Astrocyte of the cerebellum (primary cell): ENCODE measurements around the gene MAOA.

Source experiments
- DNase-seq: peaks from one replicate; pipeline ENCODE4 v3.0.0-alpha.2; 2011; ENCODE audit warnings: low read depth
- H3K4me3 ChIP-seq: 2 replicates; pipeline ENCODE4 v1.5.1; 2011; ENCODE audit warnings: mild to moderate bottlenecking, low read depth, low read length, moderate library complexity
- in situ Hi-C: cut with HindIII; loops from 2 replicates; pipeline ENCODE4 v1.10.0; 2017; ENCODE audit warnings: low sequenced_read_pairs
- TF ChIP-seq, protein P1 (sequence below): IDR thresholded peaks from 2 replicates; pipeline ENCODE4 v1.5.1; 2012; ENCODE audit warnings: low read length, low read depth, moderate library complexity, mild to moderate bottlenecking; ENCODE audit errors: missing control alignments

The MAOA gene

DNA sequence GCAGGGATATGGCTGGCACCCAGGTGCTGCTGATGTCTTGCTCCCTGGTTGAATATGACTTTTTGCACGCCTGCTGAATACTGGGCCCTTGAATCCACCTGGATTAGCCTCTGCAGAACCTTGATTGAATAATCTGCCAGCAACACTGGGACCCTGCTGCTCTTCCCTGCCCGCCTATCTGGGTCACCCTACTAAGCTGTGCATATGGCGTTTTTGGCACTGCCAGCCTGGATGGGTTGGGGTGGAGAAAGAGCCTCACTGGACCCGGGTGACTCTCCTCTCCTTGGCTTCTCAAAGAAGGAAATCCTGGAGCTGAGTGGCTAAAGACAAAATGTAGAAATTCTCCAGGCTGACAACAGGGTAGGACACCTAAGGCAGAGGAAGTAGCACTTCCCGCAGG lies 100.0 kb downstream of the MAOA start:
- in situ Hi-C loops: no loop called here
- TF ChIP-seq, protein P1, sequence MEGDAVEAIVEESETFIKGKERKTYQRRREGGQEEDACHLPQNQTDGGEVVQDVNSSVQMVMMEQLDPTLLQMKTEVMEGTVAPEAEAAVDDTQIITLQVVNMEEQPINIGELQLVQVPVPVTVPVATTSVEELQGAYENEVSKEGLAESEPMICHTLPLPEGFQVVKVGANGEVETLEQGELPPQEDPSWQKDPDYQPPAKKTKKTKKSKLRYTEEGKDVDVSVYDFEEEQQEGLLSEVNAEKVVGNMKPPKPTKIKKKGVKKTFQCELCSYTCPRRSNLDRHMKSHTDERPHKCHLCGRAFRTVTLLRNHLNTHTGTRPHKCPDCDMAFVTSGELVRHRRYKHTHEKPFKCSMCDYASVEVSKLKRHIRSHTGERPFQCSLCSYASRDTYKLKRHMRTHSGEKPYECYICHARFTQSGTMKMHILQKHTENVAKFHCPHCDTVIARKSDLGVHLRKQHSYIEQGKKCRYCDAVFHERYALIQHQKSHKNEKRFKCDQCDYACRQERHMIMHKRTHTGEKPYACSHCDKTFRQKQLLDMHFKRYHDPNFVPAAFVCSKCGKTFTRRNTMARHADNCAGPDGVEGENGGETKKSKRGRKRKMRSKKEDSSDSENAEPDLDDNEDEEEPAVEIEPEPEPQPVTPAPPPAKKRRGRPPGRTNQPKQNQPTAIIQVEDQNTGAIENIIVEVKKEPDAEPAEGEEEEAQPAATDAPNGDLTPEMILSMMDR: no peak
- DNase-seq: no peak
- H3K4me3 ChIP-seq: no peak overlapping the region

DNA sequence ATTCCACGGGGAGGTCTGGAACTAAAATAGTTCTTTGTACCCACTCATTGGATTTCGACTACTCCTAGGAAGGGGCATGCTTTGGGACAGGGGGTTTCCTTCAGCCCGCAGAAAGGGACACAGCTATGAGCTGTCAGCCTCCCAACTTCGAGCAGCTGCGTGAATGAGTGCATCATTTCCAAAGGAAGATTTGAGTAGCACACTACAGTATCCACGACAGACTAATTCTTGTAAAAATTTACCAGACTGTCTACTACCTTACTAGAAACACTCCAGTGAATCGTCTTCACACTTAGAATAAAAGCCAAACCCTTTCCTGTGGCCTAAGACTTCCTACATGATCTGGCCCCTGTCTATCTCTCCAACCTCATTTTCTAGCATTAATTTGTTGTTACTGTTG lies 101.9 kb downstream of the MAOA start:
- no peak for DNase-seq
- in situ Hi-C loops: no loop called here
- TF ChIP-seq, protein P1: no peak
- no peak overlapping the region for H3K4me3 ChIP-seq

DNA sequence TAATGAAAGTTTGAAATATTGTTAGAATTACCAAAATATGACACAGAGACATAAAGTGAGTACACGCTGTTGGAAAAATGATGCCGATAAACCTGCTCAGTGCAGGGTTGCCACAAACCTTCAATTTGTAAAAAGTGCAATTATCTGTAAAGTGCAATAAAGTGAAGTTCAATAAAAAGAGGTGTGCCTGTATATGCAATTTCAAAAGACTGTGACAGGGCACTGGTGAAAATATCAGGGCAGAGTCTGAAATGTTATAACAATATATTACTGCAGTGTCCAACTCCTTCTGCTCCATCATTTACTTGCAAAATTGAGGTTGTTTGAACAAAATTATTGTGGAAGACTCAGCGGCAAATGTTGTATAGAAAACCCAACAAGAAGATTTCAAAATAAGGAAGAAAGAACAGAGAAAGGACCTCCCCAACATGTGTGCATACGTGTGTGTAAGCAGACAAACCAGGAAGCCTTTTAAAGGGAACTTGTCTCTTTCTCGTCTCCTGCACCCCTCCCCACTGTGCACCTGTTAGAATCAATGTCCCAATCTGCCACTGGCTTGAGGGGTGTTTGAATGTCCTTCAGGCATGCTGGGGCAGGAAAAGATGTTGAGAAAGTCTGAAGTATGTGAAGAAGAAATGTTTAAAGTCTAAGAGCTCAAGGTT lies 130.0 kb downstream of the MAOA start:
- no peak overlapping the region for H3K4me3 ChIP-seq
- TF ChIP-seq, protein P1: no peak
- in situ Hi-C loops: no loop called here
- DNase-seq: no peak
